ENCODE measurements around the gene CLEC4E. TPM values are rescaled to one million over a fixed set of nuclear protein-coding genes. Genes with fewer than 3 reads are reported as not detected.
A peak's percentile ranks its signal among the peaks of the same experiment; 100 is the strongest.
"Not testable (repeated sequence)": the region's sequence is repeated elsewhere in the genome, so short reads cannot be mapped to it uniquely, and the experiment has no call there.

The CLEC4E gene
- total RNA-seq, 4 donors from 2014 or later, result 0.42 to 1.6 (median 0.81) TPM

DNA sequence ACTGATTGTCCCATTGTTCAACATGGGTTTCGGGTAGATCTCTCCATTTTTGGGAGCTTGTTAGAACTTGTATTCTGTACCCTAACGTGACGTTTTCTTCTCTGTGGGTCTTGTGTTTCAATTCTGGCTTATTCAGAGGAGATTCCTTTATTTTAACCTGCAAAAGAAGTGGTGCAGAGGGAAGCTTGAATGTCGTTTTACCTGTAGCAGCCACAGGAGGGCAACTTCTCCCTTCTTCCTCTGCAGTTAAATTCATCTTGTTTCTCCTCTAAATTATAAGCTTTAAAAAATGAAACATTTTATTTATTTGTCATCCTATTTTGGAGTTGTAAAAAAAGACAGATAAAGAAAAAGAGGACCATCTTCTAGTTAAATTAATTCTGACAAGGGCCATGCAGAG, 41.1 kb downstream of the CLEC4E start:
- intact Hi-C loops (cut with DNase I; ENCODE audit: low total_unique reads), result no loop called here
- 37 to 38% methylated on average over 4 of the region's 4 CpGs for WGBS, 2 donors
- no peak for DNase-seq (ENCODE audit: low spot score in 2 of 2)
- TF ChIP-seq CTCF (IDR thresholded peaks at IDR 0.05), result no peak
- no peak overlapping the region for H3K4me3 ChIP-seq (ENCODE audit: low read depth, poor library complexity, severe bottlenecking)

DNA sequence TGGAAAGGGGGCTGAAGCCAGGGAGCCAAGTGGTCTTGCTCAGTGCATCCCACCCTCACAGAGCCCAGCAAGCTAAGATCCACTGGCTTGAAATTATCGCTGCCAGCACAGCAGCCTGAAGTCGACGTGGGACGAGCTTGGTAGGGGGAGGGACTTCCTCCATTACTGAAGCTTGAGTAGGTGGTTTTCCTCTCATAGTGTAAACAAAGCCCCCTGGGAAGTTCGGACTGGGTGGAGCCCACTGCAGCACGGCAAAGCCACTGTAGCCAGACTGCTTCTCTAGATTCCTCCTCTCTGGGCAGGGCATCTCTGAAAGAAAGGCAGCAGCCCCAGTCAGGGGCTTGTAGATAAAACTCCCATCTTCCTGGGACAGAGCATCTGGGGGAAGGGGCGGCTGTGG, 44.6 kb downstream of the CLEC4E start:
- H3K4me3 ChIP-seq (ENCODE audit: low read depth, poor library complexity, severe bottlenecking); intact Hi-C loops (cut with DNase I; ENCODE audit: low total_unique reads); DNase-seq (ENCODE audit: low spot score in 2 of 2): not testable (repeated sequence)
- 61 to 73% methylated on average over 7 of the region's 7 CpGs for WGBS, 2 donors

- intact Hi-C loops (cut with DNase I; ENCODE audit: low total_unique reads); DNase-seq (ENCODE audit: low spot score in 2 of 2); H3K4me3 ChIP-seq (ENCODE audit: low read depth, poor library complexity, severe bottlenecking): not testable (repeated sequence)
- 84 to 92% methylated on average over 4 of the region's 4 CpGs for WGBS, 2 donors
Measured at GRCh38 chr12:8495671-8496070, 45.0 kb downstream of the CLEC4E start.

DNA sequence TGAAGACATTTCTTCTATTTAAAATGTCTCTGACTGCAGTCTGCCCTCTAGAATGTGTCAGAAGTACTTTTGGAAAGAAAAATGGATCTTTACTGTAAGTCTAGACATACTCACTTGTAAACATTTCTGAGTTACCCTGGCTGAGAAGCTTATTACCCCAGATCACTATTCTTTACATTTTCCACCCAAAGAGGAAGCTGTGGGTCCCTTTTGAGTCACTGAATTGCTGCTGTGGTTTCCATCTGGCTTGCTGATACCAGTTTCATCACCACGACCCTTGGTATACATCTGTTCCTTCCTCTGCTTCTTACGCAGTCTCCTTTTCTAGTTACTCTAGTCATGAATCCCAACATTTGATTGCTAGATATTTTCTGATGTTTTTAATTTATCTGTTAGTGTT, 47.6 kb downstream of the CLEC4E start:
- DNase-seq (ENCODE audit: low spot score in 2 of 2), result peak in 1 of 2 donors; percentile 39
- intact Hi-C loops (cut with DNase I; ENCODE audit: low total_unique reads), result no loop called here
- no peak overlapping the region for H3K4me3 ChIP-seq (ENCODE audit: low read depth, poor library complexity, severe bottlenecking)
- TF ChIP-seq CTCF (IDR thresholded peaks at IDR 0.05) (no peak), POLR2A (IDR thresholded peaks at IDR 0.05) (no peak)
- WGBS, 2 donors, result 38 to 65% methylated on average over 1 to 2 of the region's 2 CpGs

DNA sequence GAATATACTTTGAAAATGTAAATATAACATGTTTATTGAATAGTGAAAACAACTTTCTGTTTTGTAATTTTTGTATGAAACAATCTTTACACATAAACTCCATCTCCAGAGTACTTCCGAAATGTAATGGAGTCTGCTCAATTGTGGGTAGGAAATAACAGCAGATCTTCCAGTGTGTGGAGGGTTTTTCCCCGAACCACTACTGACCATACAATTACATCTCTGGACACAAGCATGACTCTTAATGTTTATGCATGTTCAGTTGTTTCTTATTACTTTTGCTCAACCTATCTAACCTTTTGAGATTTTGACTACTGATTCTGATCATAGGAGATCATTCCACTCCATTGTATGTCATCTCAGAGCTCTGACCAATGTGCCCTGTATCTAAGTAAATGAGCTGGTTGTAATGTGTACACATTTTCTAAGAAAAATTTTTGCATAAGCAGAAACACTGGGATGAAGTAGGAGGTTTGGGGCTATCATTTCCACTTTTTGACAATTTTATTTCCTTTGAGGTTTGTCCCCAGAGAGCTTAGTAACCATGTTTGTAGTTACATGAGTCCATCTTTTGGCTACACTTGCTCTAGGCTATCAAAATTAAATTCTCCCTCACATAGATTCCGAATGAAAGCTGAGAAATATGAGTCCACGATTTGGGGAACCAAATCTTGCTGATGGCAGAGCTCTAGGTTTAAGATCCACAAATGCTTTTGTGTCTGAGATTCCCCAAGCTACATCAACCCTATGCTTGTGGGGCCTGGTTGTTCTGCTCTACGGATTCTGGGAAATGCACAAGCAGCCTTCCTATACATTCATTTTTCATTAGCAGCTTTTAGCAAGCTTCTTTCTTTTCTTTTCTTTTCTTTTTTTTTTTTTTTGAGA, 48.8 kb downstream of the CLEC4E start:
- 72 to 79% methylated on average over 5 of the region's 5 CpGs for WGBS, 2 donors
- DNase-seq (ENCODE audit: low spot score in 2 of 2), result no peak
- intact Hi-C loops (cut with DNase I; ENCODE audit: low total_unique reads), result no loop called here
- no peak for TF ChIP-seq POLR2A (IDR thresholded peaks at IDR 0.05)
- no peak for TF ChIP-seq CTCF (IDR thresholded peaks at IDR 0.05)
- H3K4me3 ChIP-seq (ENCODE audit: low read depth, poor library complexity, severe bottlenecking), result no peak overlapping the region

Other genes starting within 250 kb of the CLEC4E start
- gene CLEC6A, start 84.9 kb downstream of the CLEC4E start, total RNA-seq, result not detected
- under 1 TPM in 1 of 4 donors, not detected in 3; 0.26 TPM for gene CLEC4D, start 27.4 kb downstream of the CLEC4E start, total RNA-seq
- gene AICDA, start 72.0 kb upstream of the CLEC4E start, total RNA-seq, result not detected
- 100 to 1,000 TPM in 1 of 4 donors, 10 to 100 TPM in 3; 23.2 to 117 (median 33.2) TPM for gene MFAP5, start 121.9 kb upstream of the CLEC4E start, total RNA-seq
- 10 to 100 TPM in 3 of 4 donors, 1 to 10 TPM in 1; 5.8 to 17.9 (median 11.8) TPM for gene RIMKLB, start 157.1 kb upstream of the CLEC4E start, total RNA-seq